ENCODE results near the gene ADCY1.

Gene ADCY1

DNA sequence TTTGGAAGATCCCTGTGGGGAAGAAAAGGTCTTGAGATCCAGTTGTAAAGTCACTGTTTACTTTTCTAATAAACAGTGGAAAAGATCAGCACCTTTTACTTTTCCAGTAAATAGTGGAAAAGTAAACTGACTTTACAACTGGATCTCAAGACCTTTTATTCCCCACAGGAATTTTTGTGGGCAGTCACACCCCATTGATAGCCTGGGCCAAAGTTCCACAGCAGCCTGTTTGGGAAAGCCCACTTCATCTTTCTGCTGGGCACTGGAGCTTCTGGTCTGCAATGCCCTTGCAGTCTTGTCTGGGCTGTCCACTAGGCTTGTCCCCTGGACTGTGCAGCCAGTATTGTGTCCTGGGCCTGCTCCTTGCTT is 50.2 kb downstream of the ADCY1 start:
- DNase-seq (ENCODE audit: low read depth in 2 of 2) = no peak

DNA sequence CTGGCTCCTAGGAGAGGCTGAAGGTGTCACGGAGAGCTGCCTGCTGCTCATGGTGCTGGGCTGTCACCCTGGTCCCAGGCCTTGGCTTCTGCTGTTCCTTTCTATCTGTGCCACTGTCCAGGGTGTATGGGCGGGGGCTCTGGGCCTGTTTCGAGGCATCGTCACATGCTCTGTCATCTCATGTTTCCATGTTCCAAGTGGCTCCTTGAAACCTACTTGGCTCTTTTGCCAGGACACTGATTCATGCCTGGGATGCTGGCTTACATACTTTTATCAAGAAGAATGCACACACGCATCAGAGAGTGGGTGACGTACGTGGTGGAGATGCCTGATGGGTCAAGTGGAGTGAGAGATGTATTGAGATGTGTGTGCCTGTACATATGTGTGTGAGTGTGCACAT is 50.9 kb downstream of the ADCY1 start:
- DNase-seq (ENCODE audit: low read depth in 2 of 2) = no peak

DNA sequence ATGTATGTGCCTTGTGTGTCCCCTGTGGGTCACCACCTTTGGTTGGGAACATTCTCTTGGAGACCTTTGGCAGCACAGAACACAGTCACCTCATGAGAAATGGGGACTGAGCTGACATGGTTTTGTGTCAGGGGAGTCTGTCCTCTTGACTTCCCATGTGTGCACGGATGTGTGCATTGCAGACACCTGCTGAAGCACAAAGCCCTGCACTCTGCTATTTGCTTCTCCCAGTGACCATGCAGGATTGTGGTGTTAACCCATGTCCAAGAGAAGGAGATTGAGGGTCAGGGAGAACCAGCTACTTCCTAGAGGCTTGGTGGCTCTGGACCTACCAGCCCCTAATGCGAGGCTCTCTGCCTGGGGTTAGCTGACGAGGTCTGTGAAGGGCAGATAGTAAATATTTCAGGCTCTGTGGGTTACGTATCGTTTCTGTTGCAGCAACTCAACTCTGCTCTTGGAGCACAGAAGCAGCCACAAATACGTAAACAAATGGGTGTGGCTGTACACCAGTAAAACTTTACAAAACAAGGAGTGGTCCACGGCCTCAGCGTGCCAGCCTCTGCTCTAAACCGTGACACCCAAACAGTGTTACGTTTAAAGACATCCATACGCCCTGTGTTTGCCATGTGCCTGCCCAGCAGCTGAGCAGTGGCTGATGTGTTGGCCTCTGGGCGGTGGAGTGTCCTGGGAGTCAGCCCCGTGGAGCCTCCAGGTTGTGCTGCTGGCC is 51.7 kb downstream of the ADCY1 start:
- no peak for DNase-seq (ENCODE audit: low read depth in 2 of 2)

DNA sequence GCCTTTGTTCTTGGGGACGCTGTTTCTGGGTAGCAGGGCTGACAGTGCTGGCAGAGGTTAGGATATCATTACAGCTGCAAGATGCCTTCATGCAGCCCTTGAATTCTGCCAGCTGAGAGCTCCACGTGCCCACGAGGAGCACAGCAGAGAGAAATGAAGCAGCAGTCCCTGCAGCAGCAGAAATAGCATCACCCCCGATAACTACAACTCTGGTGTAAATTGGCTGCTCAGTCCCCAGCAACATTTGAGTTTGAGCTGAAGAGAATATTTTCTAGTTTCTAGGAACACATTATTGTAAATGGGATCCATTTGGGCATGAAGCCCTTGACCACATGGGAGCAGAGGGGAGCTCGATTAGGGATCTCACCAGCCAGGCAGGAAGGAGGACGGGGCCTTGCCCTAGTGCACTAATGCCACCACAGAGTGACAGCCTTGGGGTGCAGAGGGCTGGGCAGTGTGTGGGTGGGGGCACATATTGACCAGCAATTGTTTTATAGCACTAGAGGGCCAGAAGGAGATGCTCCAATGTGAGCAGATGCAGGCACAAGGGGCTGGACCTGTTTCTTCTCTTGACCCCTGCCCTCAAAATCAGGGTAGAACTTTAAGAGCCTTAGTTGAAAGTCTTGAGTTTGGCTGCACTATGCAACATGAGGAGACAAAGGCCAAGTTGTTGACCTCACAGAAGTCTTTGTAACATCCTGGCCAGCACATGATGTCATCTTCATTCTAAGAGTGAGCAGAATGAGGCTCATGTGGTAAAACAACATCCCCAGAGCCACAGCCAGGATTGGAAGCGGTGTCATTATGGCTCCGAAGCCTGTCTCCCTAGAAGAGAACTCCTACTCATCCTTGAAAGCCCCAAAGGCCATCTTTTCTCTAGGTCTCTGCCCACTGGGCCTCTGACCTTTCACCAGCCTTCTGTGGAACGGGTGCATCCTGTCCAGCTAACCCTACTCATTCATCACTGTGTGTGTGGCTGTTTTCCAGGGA is 52.6 kb downstream of the ADCY1 start:
- DNase-seq (ENCODE audit: low read depth in 2 of 2) = no peak

DNA sequence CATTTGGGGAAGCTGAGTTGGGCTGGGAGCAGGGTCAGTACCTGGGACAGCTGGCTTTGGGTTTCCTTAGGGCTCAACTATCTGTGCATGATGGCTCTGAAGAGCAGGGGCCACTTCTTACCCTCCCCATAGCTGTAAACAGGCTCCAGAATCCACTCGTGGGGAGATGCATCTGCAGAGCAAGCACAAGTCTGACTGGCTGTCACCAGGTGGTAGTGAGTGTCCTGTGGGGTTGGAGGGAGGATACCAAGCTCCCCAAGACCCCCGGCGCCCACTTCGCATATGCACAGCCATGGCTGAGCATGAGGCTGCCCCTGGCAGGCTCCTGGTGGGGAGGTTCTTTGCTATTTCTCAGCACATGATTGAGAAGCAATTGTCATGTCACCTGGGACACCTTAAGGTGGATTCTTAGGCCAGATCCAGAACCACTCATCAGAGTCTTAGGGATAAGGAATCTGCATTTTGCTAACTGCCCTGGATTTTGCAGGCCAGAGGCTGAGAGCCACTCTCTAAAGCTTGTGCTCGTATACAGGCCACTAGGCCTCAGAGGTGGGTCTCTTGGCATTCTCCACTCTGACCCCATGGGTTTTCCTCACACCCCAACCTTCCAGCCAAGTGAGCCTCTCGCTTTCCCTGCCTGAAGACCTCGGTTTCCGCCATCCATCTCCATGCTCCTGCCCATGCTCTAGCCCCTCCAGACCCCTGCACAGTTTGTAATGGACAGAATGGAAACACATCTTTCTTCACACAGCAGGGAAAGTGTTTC is 53.7 kb downstream of the ADCY1 start:
- DNase-seq (ENCODE audit: low read depth in 2 of 2) = no peak

DNA sequence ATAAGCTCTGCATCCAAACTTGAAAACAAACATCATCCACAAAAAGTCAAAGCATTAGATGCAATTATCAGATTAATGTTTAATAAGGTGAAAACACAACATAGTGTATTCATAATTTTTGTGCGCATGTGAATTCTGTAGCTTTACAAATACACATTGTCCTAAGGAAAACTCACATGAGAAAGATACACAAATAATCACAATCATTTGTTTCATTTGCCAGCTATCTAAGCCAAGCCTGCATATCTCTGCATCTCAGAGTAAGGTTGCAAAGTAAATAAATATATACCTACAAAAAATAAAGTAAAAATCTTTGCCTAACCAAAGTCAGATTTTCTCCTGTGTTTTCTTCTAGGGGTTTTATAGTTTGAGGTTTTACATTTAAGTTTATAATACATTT is 57.4 kb downstream of the ADCY1 start:
- no peak for DNase-seq (ENCODE audit: low read depth in 2 of 2)

DNA sequence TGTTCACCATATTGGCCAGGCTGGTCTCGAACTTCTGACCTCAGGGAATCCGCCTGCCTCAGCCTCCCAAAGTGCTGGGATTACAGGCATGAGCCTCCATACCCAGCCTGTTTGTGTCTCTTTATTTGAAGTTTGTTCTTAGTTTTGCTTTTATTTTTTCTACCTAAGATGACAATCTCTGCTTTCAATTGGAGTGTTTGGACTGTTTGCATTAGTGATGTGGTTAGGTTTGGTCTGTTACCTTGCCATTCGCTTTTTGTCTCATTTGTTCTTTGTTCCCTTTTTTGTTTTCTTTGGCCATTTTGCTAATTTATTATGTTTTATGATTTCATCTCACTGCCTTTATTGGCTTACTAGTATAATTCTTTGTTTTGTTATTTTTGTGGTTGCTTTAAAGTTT is 62.6 kb downstream of the ADCY1 start:
- no peak for DNase-seq (ENCODE audit: low read depth in 2 of 2)

DNA sequence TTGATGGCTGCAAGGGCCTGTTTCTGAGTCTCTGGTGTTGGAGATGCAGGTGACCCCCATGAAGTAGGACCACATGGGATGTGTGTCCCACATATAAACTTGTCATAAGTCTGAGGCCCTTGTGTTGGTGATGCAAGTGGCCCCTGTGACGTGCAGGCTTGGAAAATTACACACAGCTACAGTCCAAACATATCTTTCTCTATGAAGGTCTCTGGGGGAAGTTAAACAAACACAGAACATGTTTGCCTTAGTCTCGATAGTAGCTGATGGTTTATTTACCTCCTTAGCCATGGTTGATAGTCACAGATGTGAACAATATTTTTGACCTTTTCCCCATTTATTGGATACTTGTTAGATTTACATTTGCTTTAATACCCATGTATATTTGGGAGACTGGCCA is 64.7 kb downstream of the ADCY1 start:
- no peak for DNase-seq (ENCODE audit: low read depth in 2 of 2)

DNA sequence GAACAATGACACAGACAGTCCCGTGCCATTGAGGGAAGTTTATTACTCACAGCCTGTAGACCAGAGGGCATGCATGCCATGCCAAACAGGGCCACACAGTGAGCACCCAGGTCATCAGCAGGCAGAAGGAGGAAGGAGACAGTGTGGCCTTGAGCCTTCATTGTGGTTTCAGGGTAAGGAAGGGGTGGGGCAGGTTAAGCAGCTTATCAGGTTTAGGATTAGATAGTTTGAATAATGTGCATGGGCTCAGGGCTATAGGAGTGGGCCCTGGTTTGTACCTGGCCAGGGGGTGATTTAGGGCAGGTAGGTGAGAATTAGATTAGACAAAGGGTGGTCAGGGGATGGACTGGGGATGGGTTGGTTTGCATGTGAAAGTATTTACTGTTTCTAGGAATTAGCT is 67.9 kb downstream of the ADCY1 start:
- DNase-seq (ENCODE audit: low read depth in 2 of 2) = no peak

DNA sequence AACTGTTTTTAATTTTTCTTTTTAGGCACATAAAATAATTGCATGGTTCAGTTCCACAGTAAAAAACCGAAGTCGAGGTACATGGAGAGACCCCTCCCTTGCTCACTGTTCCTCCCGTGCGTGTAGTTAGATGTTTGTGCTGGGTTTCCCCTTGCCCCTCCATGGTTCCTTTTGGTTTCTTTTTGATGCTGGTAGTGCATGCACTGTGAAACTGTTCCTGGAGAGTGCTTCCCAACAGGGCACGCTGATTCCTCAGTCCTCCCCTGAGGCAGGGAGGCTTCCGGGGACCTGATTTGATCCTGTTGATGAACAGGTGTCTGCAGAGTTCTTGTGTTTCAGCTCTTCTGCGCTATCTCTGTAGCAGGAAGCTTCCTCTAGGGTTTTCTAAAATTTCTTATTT is 69.5 kb downstream of the ADCY1 start:
- DNase-seq (ENCODE audit: low read depth in 2 of 2) = no peak

DNA sequence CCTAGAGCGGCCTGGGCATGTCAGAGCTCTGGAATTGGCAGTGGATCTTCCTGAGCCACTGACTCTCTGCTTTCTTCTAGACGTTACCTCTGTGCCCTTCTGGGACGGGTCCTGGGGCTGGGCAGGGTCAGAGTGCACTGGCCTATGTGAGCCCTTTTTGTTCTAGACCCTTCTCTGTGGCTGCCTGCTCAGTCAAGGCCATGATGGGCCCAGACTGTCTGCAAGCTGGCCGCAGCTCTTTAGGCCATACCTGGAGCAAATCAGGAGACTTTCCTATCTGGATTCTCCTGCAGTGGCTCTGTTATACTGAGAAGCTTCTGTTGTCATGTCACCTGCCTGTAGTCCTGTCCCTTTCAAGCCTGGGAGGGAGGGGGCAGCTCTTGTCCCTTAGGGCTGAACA is 70.1 kb downstream of the ADCY1 start:
- no peak for DNase-seq (ENCODE audit: low read depth in 2 of 2)

DNA sequence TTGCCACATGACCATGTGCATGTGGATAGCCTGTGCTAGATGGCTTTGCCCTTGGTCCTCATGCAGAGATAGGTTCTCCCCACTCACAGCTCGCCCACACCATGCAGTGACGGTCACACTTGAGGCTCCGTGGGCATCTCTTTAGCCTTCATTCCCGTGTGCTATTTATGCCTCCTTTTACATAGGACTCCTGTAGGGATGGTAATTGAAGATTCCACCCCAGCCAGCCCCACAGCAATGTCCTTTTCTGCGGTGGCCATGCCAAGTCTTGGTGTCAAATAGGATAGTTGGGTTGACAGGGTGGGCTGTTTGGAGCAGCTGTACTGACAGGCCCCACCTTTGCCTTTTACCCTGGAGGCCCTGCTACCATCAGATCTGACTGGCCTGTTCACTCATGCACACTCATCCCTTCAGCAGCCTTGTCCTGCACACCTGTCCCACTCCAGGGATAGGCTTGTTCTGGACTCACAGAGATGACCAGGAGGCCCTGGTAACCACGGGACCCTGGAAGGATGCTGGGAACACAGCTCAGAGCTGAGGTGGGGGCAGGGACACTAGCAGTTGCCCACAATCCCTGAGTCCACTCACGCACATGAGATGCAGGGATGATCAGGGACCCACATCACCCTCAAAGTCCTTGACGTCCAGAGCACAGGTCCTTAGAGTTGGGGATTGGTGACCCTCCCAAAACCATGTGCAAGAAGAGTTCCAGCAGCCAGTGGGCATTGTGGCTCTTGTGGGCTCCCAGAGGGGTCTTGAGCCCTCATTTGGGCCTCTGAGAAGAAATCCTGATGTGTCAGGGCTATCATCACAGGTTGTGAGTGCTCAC is 71.2 kb downstream of the ADCY1 start:
- DNase-seq (ENCODE audit: low read depth in 2 of 2) = no peak

DNA sequence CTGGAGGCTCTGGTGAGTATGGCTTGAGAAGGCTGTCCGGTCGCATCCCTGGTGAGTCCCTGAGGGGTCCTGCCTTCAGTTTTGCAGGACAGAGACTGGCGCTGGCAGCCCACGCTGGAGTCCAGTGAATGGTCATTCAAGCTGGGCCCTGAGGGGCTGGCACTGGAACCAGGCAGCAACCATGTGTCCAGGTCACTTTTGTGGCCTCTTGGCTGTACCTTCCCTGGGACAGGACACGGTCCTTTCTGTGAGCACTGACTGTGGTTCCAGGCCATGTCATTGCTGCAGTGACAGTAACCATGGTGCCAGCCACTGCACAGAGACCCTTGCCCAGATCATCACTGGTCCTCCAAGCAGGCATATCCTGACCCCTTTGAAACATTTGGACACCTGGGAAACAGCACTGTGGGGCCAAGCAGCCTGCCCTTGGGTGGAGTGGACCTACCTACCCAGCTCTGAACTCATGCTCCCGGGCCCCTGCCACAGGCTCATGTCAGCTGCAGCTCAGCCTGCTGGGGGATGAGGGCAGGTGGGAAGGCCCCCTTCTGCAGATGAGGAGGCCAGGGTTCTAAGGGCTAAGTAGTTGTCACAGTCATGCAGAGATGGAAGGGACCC is 72.1 kb downstream of the ADCY1 start:
- DNase-seq (ENCODE audit: low read depth in 2 of 2) = no peak

DNA sequence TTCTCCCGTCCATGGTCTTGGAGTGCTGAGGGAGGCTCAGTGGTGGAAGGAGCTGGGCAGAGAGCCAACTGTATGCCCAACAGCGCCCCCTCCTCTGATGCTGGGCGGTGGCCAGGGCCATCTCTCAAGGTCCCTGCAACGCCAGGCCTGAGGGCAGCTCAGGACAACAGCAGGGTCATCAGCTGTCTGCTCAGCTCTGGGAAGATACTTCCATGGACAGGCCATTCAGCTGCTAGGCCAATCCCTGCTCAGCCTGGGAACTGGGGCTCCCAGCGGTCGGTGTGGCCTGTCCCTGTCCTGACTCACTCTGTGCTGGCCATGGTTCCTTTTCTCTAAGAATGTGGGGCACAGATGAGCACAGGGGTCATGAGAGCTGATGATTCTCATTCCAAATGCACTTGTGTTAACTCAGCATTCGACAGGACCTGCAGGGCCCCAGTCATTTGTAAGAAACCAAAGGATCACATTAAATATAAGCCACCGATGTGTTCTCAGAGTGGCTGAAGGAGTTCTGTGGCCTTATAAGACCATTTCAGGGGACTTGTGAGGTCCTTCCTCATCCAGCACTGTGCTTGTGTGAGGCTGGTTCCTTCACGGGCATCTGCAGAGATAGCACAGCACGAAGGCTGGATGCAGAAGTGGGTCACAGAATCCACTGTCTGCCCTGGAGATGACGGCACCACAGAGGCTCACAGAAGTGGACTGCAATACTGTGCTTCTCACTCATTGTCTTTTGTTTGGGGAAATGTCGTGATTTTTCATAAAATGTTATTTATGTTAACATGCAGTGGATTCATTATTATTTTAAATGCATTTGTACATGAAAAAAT is 73.0 kb downstream of the ADCY1 start:
- no peak for DNase-seq (ENCODE audit: low read depth in 2 of 2)

DNA sequence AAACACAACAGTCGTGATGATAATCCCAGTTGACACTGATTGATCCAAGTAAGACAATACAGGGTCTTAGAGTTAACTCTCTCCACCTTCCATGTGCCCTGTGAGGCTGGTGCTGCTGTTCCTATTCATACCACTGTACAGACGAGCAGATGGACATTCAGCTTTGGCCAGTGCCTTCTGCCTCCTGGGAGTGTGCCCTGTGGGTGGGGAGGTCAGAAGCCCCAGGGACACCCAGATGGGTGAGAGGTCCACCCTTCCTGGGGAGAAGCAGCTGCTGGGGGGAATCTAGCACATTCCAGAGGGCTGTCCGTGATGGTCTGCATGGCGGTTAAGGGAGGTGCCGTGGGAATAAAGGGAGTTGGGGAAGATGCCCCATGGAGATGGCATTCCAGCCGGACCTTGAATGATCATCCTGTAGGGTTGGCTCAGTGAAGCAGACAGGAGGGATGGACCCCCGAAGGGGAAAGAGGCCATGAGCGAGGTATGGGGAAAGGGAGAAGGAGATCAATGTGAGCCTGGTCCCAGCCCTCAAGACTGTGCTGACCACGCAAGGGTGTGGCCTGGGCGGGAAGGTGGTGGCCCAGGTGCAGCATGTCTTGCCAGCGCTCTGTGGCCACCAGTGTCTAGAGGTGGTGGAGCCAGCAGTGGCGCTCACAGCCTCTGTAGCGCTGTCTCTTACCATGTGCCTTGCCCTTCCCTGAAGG is 74.0 kb downstream of the ADCY1 start:
- no peak for DNase-seq (ENCODE audit: low read depth in 2 of 2)

DNA sequence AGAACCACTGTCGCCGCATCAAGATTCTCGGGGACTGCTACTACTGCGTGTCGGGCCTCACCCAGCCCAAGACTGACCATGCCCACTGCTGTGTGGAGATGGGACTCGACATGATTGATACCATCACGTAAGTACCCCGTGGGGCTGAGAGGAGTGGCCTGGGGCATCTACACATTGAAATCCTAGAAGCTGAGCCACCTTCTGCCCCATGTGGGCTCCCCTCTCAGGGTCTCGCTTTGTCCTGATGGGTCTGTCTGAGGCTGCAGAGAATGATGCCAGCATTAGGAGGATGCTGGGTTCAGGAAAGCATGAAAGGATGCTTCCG is 74.5 kb downstream of the ADCY1 start:
- no peak for DNase-seq (ENCODE audit: low read depth in 2 of 2)

DNA sequence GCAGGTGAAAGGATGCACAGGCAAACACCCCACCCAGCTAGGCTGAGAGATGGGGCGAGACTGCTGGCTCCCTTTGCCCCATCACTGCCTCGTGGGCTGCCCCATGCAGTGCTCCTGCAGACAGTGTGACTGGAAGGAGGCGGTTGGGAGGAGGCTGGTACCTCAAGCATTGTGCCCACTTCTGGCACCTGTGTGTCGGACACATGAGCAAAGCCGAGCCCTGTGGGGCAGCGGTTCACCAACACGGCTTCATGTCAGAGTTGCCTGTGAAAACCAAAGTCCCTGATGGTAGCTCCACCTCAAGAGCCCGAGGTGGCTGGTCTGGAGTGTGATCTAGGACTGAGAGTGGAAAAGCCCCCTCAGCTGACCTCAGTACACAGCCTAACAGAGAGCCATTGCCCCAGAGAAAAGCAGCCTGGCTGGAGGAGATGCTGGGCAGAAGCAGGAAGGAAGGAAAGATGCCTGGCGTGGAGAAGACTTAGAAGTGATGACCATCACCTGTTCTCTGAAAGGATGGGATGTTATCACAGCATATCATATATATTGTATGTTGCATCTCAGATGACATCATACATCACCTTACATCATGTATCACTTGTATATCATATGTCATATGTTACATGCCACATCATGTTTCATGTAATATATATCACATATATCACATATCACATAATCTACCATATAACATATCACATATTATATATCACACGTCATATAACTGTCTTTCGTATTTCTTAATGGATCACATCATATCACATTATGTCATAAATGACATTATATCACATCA is 75.6 kb downstream of the ADCY1 start:
- no peak for DNase-seq (ENCODE audit: low read depth in 2 of 2)

DNA sequence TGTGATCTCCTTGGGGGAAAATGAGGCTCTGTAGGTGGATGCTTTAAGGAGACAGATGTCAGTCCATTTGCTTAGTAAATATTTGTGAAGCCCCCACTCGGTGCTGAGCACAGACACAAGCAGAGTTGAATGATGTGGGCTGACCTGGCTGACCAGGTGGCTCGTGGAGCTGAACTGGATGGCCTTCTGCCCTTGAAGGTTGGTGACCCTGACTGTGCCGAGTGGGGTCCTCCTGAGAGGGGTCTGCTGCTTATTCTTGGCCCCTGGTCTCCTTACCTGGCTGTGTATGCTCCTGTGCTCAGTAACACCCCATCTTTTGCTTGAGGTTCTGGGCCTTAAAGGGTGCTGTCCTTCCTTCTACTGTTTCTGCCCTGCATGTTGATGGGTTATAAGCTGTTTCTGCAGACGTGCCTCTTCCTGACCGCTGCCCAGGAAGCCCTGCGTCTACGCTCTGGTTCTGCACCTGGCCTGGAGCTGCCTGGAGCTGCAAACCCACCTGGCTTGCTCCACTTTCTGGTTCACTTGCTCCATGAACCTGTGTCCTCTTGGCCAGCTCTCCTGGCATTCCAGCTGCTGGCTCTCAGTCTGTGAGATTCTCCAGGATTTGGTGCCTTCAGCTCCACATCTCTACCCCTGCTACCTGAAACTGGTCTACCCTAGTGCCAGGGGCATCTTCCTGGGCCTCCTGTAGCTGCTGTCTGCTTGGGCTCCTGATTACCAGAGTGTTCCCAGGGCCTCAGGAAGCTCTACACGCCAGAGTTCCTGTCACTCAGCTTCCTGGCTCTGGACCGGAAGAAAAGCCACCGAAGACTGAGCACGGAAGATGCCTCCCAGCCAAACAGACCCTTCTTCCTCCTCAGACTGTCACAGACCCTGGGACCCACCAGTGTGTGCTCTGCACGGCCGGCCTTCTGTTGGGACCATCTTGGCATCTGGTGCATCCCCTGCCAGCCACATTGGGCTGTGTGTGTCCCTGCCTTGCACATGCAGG is 76.5 kb downstream of the ADCY1 start:
- no peak for DNase-seq (ENCODE audit: low read depth in 2 of 2)
